GM21381 (cell line): Measurements from ENCODE around the gene HOXA13.
A peak's percentile ranks its signal among the peaks of the same experiment; 100 is the strongest.

ENCODE experiments used
- ATAC-seq: cut with Tn5 transposase; IDR thresholded peaks from one replicate; pipeline ENCODE4 v1.9.1; 2021; ENCODE audit warnings: mild to moderate bottlenecking, moderate library complexity; ENCODE audit not compliant: unreplicated experiment

HOXA13 gene

GRCh38 chr7:27199849-27200760 is at the start of gene HOXA13:
TSS of gene HOXA13 (minus strand) at chr7:27200091. CDS start at chr7:27200077, 14 bp downstream.
- peak; percentile 82 for ATAC-seq

GRCh38 chr7:27248911-27249723 is 49.2 kb upstream of the HOXA13 start:
- ATAC-seq = no peak

- ATAC-seq = no peak
Observed at GRCh38 chr7:27248427-27248806, 48.5 kb upstream of the HOXA13 start.

DNA sequence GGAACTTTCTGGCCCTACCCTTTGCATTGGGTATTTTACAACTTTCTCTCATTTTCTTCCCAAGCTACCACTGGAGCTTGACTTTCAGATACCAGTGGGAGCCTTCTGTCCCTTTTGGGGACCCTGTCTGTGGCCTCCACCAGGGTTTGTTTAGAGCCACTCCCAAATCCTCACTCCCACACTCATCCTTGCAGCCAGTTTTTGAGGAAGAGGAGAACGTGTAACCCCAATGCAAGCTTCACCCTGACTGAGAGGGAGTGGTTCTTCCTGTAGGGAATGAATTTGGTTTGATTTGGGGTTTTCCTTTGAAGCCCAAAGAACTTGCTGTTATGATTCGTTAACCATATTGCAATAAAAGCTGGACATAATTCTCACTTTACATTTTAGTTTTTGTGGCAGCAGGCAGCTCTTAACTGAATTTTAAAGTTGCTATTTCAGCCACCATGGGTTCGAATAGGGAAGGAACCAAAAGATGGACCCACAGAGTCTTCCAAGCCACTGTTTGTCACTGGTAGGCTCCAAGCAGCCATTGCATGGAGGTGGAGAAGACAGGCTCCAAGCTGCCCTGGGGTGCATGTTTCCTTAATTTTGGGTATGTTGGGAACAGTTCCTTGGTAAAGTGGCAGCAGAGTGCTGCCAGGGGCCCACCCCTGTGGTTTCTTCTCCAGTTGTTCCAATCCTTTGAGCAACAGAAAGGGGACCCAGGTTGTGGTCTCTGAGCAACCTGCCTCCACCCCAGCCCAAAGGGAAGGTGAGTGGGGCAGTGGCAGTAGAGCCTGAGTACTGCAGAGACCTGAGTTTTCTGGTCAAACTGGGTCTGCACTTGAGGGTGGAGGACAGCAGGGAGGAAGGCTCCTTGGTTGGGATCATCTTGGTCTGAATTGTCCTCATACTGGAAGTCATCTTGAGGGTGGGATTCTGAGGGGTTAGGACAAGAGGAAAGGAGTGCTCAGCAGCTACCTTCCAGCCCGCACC is 47.8 kb upstream of the HOXA13 start:
- ATAC-seq = no peak

DNA sequence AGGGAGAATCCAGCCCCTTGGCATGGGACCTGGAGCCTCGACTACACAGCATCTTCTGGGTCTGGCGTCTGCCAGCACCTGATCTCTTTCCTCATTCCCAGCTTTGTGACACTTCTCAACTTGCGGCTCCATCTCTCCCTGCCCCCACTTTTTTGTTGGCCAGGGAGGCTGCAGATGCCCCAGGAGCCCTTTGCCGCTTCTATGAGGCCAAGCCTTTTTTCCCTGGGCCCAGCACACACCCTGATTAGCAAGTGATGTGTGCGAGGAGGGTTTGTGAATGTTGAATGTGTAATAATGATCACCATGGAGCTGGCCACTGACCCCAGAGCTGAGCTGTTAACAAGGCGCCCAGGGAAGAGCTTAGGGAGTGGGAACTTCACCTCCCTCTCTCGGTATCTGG is 47.1 kb upstream of the HOXA13 start:
- no peak for ATAC-seq

- no peak for ATAC-seq
Observed at GRCh38 chr7:27245798-27246691, 46.2 kb upstream of the HOXA13 start.

DNA sequence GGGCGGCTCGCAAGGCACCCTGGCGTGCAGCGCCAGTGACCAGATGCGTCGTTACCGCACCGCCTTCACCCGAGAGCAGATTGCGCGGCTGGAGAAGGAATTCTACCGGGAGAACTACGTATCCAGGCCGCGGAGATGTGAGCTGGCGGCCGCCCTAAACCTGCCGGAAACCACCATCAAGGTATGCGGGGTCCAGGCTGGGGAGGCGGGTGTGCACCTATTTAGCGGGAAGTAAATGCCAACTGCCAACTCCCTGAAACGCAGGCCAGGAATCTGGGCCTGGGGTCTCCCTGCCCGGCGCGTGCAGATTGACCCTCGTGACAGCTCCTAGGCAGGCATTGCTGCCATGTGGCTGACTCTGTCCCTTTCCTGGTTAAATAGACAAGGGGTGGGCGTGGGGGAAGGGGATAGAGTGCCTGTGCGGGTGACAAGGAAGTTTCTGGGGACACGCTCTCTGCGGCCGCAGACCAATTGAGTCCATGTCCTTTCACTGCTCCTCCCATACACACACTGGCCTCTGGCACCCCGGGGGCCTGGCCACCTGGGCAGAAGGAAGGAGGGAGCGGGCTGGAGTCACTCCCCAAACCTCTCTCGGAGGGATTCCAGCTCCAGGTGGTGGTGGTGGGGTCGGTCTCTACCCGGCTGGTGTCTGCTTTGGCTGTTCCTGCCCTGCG is 45.4 kb upstream of the HOXA13 start:
- ATAC-seq = no peak

- no peak for ATAC-seq
Observed at GRCh38 chr7:27244488-27245123, 44.7 kb upstream of the HOXA13 start.

DNA sequence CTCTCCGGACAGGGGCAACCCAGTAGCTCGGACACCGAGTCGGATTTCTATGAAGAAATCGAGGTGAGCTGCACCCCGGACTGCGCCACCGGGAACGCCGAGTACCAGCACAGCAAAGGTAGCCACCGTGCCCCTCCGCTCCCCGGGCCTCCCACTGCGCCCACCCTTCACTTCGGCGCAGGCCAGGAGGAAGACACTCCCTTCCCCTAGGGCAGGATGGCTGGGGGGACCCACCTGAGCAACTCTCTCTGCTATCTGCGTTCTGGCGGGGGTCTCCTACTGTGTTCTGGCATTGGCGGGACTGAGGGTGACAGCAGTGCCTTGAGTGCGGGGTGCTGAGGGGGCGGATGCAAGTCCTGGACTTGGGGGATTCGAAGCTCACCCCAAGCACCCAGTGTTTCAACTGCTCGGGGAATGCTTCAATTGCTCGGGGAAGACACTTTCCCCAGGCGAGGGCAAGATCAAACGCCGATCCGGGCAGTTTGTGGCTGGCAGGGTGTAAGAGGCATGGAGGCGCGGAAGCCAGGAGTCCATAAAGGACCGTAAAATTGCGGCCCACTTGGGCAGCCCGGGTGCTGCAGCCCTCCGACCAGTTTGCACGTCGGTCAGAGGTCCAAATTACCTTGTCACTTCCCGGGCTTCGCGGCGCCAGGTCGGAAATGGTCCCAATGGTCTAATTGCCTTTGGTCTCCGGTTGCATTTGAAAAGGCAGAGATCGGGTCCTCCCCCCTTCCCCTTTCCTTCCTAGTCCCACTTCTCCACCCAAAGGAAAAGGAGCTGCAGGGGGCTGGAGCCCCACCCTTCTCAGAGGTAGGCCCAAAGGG is 43.7 kb upstream of the HOXA13 start:
- no peak for ATAC-seq

DNA sequence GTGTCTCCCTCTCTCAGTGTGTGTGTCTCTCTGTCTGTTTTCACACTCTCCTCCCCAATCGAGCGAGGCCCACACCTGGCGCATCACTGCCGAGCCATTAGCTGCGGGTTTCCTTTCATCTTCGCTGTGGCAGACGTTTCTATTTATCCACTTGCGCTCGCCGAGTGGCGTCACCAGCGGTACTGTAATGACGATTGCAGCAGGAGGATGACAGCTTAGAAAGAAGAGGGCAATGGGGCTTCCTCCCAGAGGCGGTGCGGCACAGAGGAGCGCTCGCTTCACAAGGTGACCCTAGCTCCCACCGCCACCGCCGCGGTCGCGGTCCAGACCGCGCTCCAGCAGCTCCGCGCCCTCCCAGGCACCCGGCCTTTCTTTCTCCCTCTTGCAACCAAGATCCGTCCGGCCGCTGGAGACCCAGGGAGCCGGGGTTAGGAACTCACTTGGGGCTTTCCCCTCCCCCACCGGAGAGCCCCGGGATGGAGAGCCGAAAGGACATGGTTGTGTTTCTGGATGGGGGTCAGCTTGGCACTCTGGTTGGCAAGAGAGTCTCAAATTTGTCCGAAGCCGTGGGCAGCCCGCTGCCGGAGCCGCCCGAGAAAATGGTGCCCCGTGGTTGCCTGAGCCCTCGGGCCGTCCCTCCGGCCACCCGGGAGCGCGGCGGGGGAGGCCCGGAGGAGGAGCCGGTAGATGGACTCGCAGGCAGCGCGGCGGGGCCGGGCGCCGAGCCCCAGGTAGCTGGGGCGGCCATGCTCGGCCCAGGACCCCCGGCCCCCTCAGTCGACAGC is 42.9 kb upstream of the HOXA13 start, which contains the start of gene EVX1:
Gene EVX1, plus strand, starts transcription at position 248 of the 785 bp plus-strand sequence. Its CDS starts 229 bp downstream, at position 477.
- no peak for ATAC-seq

DNA sequence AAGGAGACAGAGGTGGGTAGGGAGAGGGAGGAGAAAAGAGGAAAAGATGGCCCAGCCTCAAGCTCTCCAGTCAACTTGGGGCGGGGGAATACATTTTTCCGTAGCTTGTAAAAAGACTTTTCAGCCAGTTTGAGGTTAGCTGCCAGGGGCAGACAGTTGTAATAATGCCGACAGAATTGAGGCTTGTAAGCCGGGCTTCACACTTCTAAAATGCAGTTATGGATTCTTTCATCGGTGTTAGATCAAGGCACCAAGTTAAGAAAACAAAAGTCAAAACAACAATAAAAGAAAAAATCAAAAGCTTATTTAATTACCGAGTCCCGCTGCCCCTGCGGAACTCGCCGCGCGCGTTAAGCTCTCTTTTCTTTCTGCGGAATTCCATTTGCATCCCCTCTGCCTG is 42.3 kb upstream of the HOXA13 start:
- ATAC-seq = no peak

DNA sequence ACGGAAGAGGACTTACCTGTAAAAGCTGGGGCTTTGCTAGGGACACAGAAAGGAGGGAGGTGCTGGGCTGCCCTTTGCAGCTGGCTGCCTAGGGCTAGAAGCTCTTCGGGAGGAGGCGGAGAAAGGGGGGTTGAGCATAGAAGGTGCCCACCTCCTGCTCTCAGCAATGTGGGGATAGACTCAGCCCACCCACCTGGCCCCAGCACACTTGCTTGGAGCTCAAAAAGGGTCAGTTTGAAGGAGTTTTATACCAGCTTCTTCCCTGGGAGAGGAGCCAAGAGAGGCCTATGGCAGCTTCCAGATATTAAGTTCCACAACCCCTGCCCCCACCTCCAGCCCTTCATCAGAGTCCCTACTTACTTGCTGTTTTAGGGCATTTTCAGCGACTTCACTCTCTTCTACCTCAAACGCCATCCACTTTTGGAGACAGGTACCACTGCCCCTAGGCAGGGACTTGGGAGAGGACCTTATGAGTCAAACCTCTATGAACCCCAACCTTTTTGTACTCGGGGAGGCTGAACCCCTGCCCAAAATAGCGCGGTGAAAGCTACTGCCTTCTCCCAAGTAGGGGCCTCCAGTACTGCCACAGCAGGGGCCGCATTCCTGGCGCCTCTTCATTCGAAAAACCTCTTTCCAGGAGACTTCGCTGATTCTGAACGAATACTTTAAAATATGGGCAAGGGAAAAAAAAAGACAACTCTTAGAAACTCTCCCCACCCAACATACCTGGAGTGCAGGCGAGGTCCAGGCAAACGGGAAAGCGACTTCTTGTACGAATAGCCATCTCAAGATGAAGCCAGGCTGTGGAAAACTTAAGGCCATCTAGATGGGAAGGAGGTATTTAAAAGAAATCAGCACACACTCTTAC is 41.5 kb upstream of the HOXA13 start:
- ATAC-seq = no peak

DNA sequence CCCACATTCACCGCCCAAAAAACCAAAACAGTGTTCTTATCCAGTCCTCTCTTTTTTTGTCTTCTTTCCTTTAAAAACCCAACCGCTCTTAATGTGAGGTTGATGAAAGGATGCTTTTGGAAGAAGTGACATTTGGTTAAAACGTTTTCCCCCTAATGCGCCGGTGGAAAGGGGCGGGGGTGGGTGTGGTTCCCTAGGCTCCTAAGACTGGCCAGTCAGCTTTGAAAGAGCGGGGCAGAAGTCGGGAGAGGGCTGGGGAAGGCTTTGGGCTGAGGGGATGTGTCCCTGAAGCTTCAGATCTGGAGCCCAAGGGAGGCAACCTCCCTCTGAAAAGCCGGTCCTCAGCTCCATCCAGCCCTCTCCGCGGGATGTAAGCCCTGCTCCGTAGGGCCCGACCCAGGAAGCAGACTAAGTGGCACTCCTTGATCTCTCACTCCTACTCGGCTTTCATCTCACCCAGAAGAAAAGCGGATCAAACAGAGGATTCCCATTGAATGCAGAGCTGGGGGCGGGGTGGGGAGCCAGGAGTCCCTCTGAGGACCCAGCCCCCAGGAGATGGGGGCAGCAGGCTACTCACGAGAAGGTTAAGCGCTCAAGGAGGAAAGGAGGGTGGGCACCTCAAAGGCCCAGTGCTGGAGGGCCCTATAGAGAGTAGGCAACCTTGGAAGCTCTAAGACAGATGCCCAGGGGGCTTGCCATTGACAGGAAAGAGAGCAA is 40.3 kb upstream of the HOXA13 start:
- no peak for ATAC-seq

DNA sequence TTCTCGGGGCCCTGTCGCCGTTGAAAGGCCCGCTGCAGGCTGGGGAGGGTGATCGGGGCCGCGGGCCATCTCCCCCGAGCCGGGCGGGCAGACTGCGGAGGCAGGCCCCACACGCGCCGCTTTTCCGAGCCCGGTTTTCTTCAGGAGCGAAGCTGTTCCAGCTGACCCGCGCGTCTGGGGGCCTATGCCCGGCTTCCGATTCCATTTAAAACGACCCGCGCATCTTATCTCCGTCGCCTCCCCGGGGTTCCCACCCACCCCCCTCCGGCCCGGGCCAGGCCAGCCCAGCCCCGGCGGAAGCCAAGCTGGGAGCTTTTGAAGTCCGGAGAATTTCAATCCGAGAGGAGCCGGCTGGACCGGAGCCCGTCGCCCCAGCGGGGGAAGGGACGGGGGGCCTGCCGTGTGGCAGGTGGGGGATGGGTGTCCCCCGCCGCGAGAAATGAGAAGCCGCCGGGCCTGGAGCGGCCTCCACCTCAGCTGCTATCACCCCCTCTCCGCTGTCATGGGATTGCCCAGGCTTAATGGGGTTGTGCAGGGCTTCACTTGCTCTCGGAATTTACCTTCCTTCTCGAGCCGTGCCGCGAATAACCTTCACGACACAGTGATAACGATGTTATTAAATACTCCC is 39.6 kb upstream of the HOXA13 start:
- no peak for ATAC-seq

- no peak for ATAC-seq
Observed at GRCh38 chr7:27238979-27239386, 39.1 kb upstream of the HOXA13 start.
